ACC112 (cell line): ENCODE data around the gene NOTCH1.

Source experiments
- H2AFZ ChIP-seq: fragments of 200-600 bp; sonication (generic); one replicate; pipeline ENCODE4 v1.6.0; 2017; ENCODE audit warnings: antibody characterized with exemption, low read length; ENCODE audit not compliant: unreplicated experiment
- H3K27ac ChIP-seq: fragments of 200-600 bp; sonication (generic); 2 replicates; pipeline ENCODE4 v1.5.1; 2014; ENCODE audit warnings: low read depth, mild to moderate bottlenecking, antibody characterized with exemption, low read length, moderate library complexity
- H3K27me3 ChIP-seq: fragments of 200-600 bp; sonication (generic); 2 replicates; pipeline ENCODE4 v1.6.1; 2014; ENCODE audit warnings: mild to moderate bottlenecking, antibody characterized with exemption, low read length, moderate library complexity, mixed read lengths; ENCODE audit not compliant: insufficient read depth
- H3K36me3 ChIP-seq: fragments of 200-600 bp; sonication (generic); 2 replicates; pipeline ENCODE4 v1.6.1; 2016; ENCODE audit warnings: mild to moderate bottlenecking, antibody characterized with exemption, low read length, moderate library complexity, mixed read lengths; ENCODE audit not compliant: insufficient read depth
- H3K4me1 ChIP-seq: fragments of 200-600 bp; sonication (generic); one replicate; pipeline ENCODE4 v1.6.1; 2016; ENCODE audit warnings: low read length, mixed read lengths; ENCODE audit not compliant: insufficient read depth, unreplicated experiment, control insufficient read depth
- H3K4me3 ChIP-seq: fragments of 200-600 bp; sonication (generic); 2 replicates; pipeline ENCODE4 v1.5.1; 2014; ENCODE audit warnings: mild to moderate bottlenecking, low read depth, low read length
- H3K79me2 ChIP-seq: fragments of 200-600 bp; sonication (generic); one replicate; pipeline ENCODE4 v1.6.0; 2016; ENCODE audit warnings: low read length; ENCODE audit not compliant: control insufficient read depth, unreplicated experiment, insufficient read depth

NOTCH1 gene

DNA sequence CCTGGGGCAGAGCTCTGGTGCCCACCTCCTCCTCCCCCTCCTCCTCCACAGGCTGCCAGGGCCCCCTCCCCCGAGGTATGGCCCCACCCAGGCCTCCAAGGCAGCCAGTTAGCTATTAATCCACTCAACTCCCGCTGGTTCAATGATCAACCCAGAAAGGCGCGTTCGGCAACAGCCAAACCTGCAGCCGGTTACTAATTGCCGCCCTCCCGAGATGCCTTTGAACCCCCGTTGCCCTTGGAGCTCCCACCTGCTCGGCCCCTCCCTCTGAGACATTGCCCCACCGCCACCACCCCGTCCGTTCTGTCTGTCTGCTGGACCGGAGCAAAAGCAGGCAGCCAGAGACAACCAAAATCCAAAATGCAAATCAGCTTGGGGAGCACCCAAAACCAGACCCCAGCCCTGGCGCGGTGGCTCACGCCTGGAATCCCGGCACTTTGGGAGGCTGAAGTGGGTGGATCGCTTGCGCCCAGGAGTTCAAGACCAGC is 25.8 kb downstream of the NOTCH1 start:
- Histone ChIP-seq H3K4me3 (no peak overlapping the region), H3K27ac (no peak overlapping the region), H3K36me3 (0 out of 2 replicates have a peak, but pooled peaks cover 2% of the 10 kb centered on the region), H3K4me1 (no peaks in the 10 kb centered on the region), H3K79me2 (no peaks in the 10 kb centered on the region), H2AFZ (no peak overlapping the region), H3K27me3 (no peaks in the 10 kb centered on the region)

- no peaks in the 10 kb centered on the region for H3K4me1 ChIP-seq
- H2AFZ ChIP-seq: no peak overlapping the region
- H3K4me3 ChIP-seq: no peak overlapping the region
- no peaks in the 10 kb centered on the region for H3K27me3 ChIP-seq
- no peaks in the 10 kb centered on the region for H3K79me2 ChIP-seq
- H3K27ac ChIP-seq: no peak overlapping the region
- H3K36me3 ChIP-seq: 0 out of 2 replicates have a peak, but pooled peaks cover 3% of the 10 kb centered on the region
These were observed 26.4 kb downstream of the NOTCH1 start for GRCh38 chr9:136519263-136520052.

- H3K4me3 ChIP-seq: no peak overlapping the region
- H2AFZ ChIP-seq: no peak overlapping the region
- H3K4me1 ChIP-seq: no peaks in the 10 kb centered on the region
- H3K79me2 ChIP-seq: no peaks in the 10 kb centered on the region
- H3K27me3 ChIP-seq: no peaks in the 10 kb centered on the region
- H3K27ac ChIP-seq: no peak overlapping the region
- 0 out of 2 replicates have a peak, but pooled peaks cover 3% of the 10 kb centered on the region for H3K36me3 ChIP-seq
These were observed 27.2 kb downstream of the NOTCH1 start for GRCh38 chr9:136518623-136519022.

DNA sequence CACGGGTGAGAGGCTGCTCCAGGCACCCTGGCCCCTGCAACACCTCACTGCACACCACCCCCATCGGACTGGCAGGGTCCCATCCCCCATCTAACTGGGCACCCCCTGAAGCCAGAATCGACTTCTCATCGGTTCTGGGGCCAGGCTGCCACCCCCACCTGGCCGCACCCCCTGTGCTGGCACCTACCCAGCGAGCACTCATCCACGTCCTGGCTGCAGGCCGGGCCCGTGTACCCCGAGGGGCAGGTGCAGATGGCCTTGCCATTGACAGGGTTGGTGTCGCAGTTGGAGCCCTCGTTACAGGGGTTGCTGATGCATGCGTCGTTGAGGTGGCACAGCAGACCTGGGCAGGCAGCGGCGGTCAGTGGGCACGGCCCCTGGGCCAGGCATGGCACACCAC is 27.9 kb downstream of the NOTCH1 start:
- Histone ChIP-seq H3K27ac (no peak overlapping the region), H3K36me3 (peaks cover 8% of the 10 kb centered on the region; the same call in 1 of the 2 replicates), H3K4me3 (no peak overlapping the region), H3K79me2 (no peaks in the 10 kb centered on the region), H2AFZ (no peak overlapping the region), H3K27me3 (no peaks in the 10 kb centered on the region), H3K4me1 (no peaks in the 10 kb centered on the region)

DNA sequence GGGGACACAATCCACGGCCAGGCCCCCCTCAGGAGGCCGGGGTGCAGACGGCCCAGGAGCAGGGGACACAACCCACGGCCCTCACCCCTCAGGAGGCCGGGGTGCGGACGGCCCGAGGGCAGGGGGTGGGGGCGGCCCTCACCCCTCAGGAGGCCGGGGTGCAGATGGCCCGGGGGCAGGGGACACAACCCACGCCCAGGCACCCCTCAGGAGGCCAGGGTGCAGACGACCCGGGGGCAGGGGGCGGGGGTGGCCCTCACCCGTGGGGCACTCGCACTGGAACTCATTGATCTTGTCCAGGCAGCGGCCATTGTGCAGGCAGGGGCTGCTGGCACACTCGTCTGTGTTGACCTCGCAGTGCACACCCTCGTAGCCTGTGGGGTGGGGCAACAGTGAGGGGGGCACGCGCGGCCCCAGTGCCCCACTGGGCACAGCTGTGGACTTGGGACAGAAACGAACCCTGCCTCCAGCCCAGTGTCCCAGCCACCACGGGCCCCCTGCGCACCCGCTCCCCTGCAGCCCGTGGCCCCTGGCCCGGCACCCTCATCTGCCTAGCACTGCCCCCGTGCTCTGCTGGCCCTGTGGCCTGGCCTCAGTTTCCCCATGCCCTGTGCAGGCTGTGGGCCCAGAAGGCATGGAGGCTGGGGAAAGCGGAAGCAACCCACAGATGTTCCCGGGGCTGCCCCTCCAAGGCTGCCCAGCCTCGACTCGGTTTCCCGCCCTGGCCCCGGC is 28.7 kb downstream of the NOTCH1 start:
- Histone ChIP-seq H2AFZ (no peak overlapping the region), H3K36me3 (peaks cover 10% of the 10 kb centered on the region; the same call in 1 of the 2 replicates), H3K27ac (no peak overlapping the region), H3K79me2 (no peaks in the 10 kb centered on the region), H3K27me3 (no peaks in the 10 kb centered on the region), H3K4me3 (no peak overlapping the region), H3K4me1 (no peaks in the 10 kb centered on the region)

DNA sequence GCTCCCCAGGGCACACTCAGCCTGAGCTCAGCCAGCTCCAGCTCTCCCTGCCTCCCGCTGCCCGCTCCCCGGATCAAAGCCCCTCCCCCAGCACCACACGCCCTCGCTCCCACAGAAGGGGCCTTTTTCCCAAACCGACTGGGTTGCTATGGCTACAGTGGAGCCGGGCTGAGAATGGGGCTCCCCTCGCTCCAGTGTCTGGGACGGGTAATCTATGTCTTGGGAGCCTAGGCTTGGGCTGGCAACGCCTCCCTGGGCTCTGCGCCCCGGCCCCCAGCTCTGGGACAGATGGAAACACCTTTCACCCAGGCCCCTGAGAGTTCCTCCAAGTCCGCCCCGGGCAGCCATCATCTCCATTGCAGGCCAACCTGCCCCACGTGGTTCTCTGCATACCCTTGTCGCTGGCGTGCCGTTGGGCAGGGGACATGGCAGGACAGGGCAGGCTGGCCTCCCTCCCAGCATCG is 29.6 kb downstream of the NOTCH1 start:
- H3K4me3 ChIP-seq: no peak overlapping the region
- no peak overlapping the region for H3K27ac ChIP-seq
- H3K79me2 ChIP-seq: no peaks in the 10 kb centered on the region
- H2AFZ ChIP-seq: no peak overlapping the region
- H3K4me1 ChIP-seq: no peaks in the 10 kb centered on the region
- peaks cover 10% of the 10 kb centered on the region; the same call in 1 of the 2 replicates for H3K36me3 ChIP-seq
- H3K27me3 ChIP-seq: no peaks in the 10 kb centered on the region

DNA sequence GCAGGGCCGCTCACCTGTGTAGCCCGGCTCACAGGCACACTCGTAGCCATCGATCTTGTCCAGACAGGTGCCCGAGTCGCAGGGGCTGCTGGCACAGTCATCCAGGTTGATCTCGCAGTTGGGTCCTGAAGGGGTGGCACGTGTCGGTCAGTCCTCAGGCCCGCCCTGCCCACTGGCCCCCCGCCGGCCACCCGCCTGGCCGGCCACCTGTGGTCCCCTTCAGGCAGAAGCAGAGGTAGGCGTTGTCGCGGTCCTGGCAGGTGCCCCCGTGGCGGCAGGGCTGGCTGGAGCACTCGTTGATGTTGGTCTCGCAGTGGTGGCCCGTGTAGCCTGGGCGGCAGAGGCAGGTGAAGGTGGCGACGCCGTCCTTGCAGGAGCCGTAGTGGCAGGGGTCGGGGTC is 30.6 kb downstream of the NOTCH1 start:
- H2AFZ ChIP-seq: no peak overlapping the region
- no peaks in the 10 kb centered on the region for H3K27me3 ChIP-seq
- peaks cover 10% of the 10 kb centered on the region; the same call in 1 of the 2 replicates for H3K36me3 ChIP-seq
- no peak overlapping the region for H3K4me3 ChIP-seq
- no peaks in the 10 kb centered on the region for H3K79me2 ChIP-seq
- no peak overlapping the region for H3K27ac ChIP-seq
- H3K4me1 ChIP-seq: no peaks in the 10 kb centered on the region

DNA sequence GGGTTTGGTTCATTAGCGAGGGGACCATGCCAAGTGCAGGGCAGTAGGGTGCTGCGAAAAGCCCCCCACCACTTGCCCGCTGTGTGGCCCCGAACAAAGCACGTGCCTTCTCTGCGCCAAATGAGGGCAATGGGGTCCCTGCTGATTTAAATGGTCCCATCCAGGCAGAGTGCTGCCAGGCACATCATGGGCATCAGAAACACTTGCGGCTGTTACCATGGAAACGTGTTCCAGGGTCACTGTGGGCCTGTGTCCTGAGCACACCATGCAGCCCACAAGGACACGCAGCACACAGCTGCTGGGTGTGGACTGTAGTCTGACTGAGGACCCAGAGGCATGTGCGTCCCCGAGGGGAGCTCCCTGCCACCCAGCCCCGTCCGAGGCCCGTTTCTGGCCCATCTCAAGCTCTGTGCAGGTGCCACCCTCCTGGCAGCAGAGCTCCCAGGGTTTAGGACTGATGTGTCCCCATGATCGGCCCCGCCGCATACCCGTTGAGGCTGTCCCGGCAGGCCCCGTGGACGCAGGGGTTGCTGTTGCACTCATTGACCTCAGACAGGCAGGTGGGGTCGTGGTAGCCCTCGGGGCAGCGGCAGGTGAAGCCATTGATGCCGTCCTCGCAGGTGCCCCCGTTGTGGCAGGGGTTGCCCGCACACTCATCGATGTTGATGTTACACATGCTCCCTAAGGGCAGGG is 31.7 kb downstream of the NOTCH1 start:
- Histone ChIP-seq H3K4me3 (no peak overlapping the region), H3K36me3 (peaks cover 10% of the 10 kb centered on the region; the same call in 1 of the 2 replicates), H3K4me1 (no peaks in the 10 kb centered on the region), H2AFZ (no peak overlapping the region), H3K79me2 (no peaks in the 10 kb centered on the region), H3K27me3 (no peaks in the 10 kb centered on the region), H3K27ac (no peak overlapping the region)

- Histone ChIP-seq H3K36me3 (peaks cover 10% of the 10 kb centered on the region; the same call in 1 of the 2 replicates), H3K79me2 (no peaks in the 10 kb centered on the region), H3K4me3 (no peak overlapping the region), H3K4me1 (no peaks in the 10 kb centered on the region), H3K27ac (no peak overlapping the region), H3K27me3 (no peaks in the 10 kb centered on the region), H2AFZ (no peak overlapping the region)
These were observed 32.7 kb downstream of the NOTCH1 start for GRCh38 chr9:136513191-136513590.

GRCh38 chr9:136512651-136513071 is 33.2 kb downstream of the NOTCH1 start:
- Histone ChIP-seq H3K27me3 (no peaks in the 10 kb centered on the region), H3K27ac (no peak overlapping the region), H3K36me3 (peaks cover 10% of the 10 kb centered on the region; the same call in 1 of the 2 replicates), H3K4me3 (no peak overlapping the region), H2AFZ (no peak overlapping the region), H3K4me1 (no peaks in the 10 kb centered on the region), H3K79me2 (no peaks in the 10 kb centered on the region)
